ENCODE measurements around the gene ACAA1. TPM values are rescaled to one million over a fixed set of nuclear protein-coding genes. Genes with fewer than 3 reads are reported as not detected.
A peak's percentile ranks its signal among the peaks of the same experiment; 100 is the strongest.

ACAA1 gene
- total RNA-seq, 2 donors from 2014 or later, result 40.1 to 43.7 TPM

- H3K27me3 Mint-ChIP-seq (ENCODE audit: insufficient read depth), result peaks cover 4% of the 10 kb centered on the region
- H3K9ac ChIP-seq (ENCODE audit: extremely low read depth, low read length, poor library complexity, severe bottlenecking), result no peak overlapping the region
- peaks cover 12% of the 10 kb centered on the region for H3K36me3 Mint-ChIP-seq (ENCODE audit: low read depth)
- H3K4me1 Mint-ChIP-seq, result peaks cover 13% of the 10 kb centered on the region
- no peak overlapping the region for H3K4me3 ChIP-seq (ENCODE audit: low read length)
- peaks cover 6% of the 10 kb centered on the region for H3K9me3 Mint-ChIP-seq
- WGBS, 2 experiments (ENCODE audit: insufficient coverage in 1 of 2, insufficient read length in 1 of 2), result 76 to 77% methylated on average over 3 of the region's 3 CpGs
- DNase-seq, result peak; percentile 29
- no peaks in the 10 kb centered on the region for H3K27me3 ChIP-seq (ENCODE audit: control insufficient read depth, insufficient read depth, low read length, poor library complexity, severe bottlenecking)
- H3K4me1 ChIP-seq (ENCODE audit: control insufficient read depth, insufficient read depth, low read length), result peaks cover 9% of the 10 kb centered on the region
- peaks cover 10% of the 10 kb centered on the region for H3K36me3 ChIP-seq (ENCODE audit: control insufficient read depth, insufficient read depth, low read length)
- H3K27ac ChIP-seq (ENCODE audit: low read depth, low read length), result no peak overlapping the region
- no peak overlapping the region for H3K4me3 Mint-ChIP-seq
- peaks cover 16% of the 10 kb centered on the region for H3K9me3 ChIP-seq (ENCODE audit: control insufficient read depth, low read length)
- H3K27ac Mint-ChIP-seq, result no peak overlapping the region
- no peak for TF ChIP-seq CTCF (conservative IDR thresholded peaks at IDR 0.05)
Observed at GRCh38 chr3:38143511-38143910, 6.6 kb upstream of the ACAA1 start.

GRCh38 chr3:38142959-38143358 lies 6.0 kb upstream of the ACAA1 start:
- Histone ChIP-seq H3K4me3 (ENCODE audit: low read length) (no peak overlapping the region), H3K9ac (ENCODE audit: extremely low read depth, low read length, poor library complexity, severe bottlenecking) (no peak overlapping the region), H3K27ac (ENCODE audit: low read depth, low read length) (no peak overlapping the region), H3K27me3 (ENCODE audit: control insufficient read depth, insufficient read depth, low read length, poor library complexity, severe bottlenecking) (no peaks in the 10 kb centered on the region), H3K4me1 (ENCODE audit: control insufficient read depth, insufficient read depth, low read length) (peaks cover 9% of the 10 kb centered on the region), H3K36me3 (ENCODE audit: control insufficient read depth, insufficient read depth, low read length) (peaks cover 10% of the 10 kb centered on the region), H3K9me3 (ENCODE audit: control insufficient read depth, low read length) (peaks cover 16% of the 10 kb centered on the region)
- Mint-ChIP-seq H3K4me1 (peaks cover 17% of the 10 kb centered on the region), H3K27ac (no peak overlapping the region), H3K27me3 (ENCODE audit: insufficient read depth) (peaks cover 4% of the 10 kb centered on the region), H3K36me3 (ENCODE audit: low read depth) (peaks cover 12% of the 10 kb centered on the region), H3K4me3 (no peak overlapping the region), H3K9me3 (peaks cover 5% of the 10 kb centered on the region)
- DNase-seq, result no peak
- TF ChIP-seq CTCF (conservative IDR thresholded peaks at IDR 0.05), result no peak
- WGBS, 2 experiments (ENCODE audit: insufficient coverage in 1 of 2, insufficient read length in 1 of 2), result 88% methylated on average over 1 of the region's 1 CpG; no CpG with 5 or more reads in 1 of the 2 experiments

GRCh38 chr3:38141952-38142273 lies 5.0 kb upstream of the ACAA1 start:
- H3K4me1 Mint-ChIP-seq, result peaks cover 17% of the 10 kb centered on the region
- no peak for DNase-seq
- H3K27me3 Mint-ChIP-seq (ENCODE audit: insufficient read depth), result peaks cover 4% of the 10 kb centered on the region
- H3K36me3 Mint-ChIP-seq (ENCODE audit: low read depth), result peaks cover 12% of the 10 kb centered on the region
- Histone ChIP-seq H3K4me1 (ENCODE audit: control insufficient read depth, insufficient read depth, low read length) (peaks cover 9% of the 10 kb centered on the region), H3K36me3 (ENCODE audit: control insufficient read depth, insufficient read depth, low read length) (peaks cover 10% of the 10 kb centered on the region), H3K9ac (ENCODE audit: extremely low read depth, low read length, poor library complexity, severe bottlenecking) (no peak overlapping the region), H3K27me3 (ENCODE audit: control insufficient read depth, insufficient read depth, low read length, poor library complexity, severe bottlenecking) (no peaks in the 10 kb centered on the region), H3K9me3 (ENCODE audit: control insufficient read depth, low read length) (peaks cover 10% of the 10 kb centered on the region), H3K4me3 (ENCODE audit: low read length) (no peak overlapping the region), H3K27ac (ENCODE audit: low read depth, low read length) (no peak overlapping the region)
- H3K27ac Mint-ChIP-seq, result no peak overlapping the region
- 95 to 100% methylated on average over 1 to 2 of the region's 2 CpGs for WGBS, 2 experiments (ENCODE audit: insufficient coverage in 1 of 2, insufficient read length in 1 of 2)
- H3K4me3 Mint-ChIP-seq, result no peak overlapping the region
- no peaks in the 10 kb centered on the region for H3K9me3 Mint-ChIP-seq
- TF ChIP-seq CTCF (conservative IDR thresholded peaks at IDR 0.05), result no peak
